HG03159 (cell line): ENCODE measurements around the gene PTOV1.

Source experiments
- ATAC-seq: cut with Tn5 transposase; IDR thresholded peaks from one replicate; pipeline ENCODE4 v1.9.1; 2021; ENCODE audit warnings: mild to moderate bottlenecking, moderate library complexity; ENCODE audit not compliant: unreplicated experiment

Gene PTOV1

DNA sequence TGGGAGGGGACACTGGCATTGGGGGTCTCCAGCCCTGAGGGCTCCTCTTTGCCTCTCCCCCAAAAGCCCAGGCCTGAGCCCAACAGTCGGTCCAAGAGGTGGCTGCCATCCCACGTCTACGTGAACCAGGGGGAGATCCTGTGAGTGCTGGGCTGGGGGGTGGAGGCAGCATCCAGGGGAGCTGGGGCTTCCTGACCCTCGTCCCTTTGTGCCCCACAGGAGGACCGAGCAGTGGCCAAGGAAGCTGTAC, 6.8 kb downstream of the PTOV1 start:
- no peak for ATAC-seq

DNA sequence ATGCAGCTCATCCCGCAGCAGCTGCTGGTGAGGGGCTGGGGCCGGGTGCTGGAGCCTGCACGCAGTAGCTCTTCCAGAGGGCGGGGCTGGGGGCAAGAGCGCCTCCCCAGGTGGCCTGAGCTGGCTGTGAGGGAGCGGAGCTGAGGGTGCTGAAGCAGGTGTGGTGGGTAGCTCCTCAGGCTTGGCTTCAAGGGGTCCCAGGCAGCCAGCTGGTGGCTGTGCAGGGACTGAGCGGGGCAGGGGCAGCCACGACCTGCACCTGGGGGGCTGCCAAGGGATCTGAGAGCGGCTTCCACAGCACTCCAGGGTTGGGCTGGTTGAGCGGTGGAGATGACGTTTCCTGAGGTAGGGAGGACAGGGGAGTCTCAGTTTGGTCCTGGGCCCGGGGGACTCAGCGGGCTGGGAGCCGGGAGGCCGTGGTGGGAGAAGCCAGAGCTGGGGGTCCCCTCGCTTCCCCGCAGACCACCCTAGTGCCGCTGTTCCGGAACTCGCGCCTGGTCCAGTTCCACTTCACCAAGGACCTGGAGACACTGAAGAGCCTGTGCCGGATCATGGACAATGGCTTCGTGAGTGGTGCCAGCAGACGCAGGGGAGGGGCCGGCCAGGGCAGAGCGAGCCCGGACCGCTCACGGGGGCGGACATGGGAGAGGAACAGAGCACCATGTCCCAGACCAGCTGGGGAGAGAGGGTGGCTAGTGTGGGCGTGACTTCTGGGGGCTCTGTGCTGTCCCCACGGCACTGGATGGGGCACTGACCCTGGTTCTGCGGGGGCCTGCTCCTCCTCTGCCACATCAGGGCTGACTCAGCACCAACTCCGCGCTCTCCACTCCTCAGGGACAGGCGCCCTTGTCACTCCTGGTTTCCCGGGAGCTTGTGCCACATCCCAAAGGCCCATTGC, 7.4 kb downstream of the PTOV1 start:
- ATAC-seq, result no peak

DNA sequence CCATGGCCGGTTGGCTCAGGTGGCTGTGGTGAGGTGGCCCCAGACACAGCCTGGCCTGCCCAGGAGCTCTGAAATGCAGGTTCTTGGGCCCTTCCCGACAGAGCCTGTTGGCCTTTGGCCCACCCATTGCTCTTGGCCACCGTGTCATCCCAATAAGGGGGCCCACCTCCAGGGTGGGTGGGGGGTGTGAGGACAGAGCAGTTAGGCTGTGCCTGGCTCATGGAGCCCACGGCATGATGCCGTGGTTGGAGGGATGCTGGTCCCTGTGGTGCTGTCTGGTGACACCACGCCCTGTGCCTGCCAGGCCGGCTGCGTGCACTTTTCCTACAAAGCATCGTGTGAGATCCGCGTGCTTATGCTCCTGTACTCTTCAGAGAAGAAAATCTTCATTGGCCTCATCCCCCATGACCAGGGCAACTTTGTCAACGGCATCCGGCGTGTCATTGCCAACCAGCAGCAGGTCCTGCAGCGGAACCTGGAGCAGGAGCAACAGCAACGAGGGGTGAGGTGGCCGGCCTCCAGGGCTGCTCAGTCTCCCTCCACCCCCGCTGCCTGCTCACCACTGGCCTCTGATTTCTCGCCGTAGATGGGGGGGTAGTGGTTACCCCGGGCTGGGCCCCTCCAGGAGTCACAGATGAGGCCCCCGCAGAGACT, 8.8 kb downstream of the PTOV1 start:
- ATAC-seq, result no peak

DNA sequence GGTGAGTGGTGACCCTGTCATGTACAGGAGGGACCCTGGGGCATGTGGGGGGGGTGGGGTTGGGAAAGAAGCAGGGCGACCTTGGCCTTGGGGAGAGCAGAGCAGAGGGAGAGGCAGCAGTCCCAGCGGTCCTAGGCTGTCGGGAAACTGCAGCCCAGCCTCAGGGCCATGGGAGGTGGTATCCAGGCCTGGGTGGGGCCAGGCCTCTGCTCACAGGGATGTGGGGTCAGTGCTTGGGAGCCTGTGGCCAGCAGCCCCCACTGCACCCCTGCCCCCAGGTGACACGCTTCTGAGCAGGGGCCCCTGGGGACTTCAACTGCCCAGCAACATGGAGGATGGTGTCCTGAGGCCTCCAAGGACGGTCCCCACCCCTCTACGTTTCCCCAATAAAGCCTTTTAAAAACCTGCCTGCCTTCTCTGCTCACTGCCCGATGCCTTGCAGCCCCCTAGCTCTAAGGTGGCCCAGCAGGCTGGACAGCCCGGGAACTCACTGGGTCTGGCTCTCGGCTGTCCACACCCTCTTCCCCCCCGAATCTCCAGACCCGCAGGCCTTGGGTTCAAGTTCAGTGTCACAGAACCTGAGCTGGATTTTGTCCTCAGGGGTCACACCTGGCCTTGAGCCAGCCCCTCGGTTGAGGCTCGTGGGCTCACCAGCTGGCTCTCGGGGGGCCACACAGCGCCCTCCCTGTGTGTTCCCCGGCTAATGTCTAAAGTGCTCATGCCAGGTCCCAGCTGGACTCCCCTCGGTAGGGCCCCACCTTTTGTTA, 9.6 kb downstream of the PTOV1 start:
- ATAC-seq, result no peak

DNA sequence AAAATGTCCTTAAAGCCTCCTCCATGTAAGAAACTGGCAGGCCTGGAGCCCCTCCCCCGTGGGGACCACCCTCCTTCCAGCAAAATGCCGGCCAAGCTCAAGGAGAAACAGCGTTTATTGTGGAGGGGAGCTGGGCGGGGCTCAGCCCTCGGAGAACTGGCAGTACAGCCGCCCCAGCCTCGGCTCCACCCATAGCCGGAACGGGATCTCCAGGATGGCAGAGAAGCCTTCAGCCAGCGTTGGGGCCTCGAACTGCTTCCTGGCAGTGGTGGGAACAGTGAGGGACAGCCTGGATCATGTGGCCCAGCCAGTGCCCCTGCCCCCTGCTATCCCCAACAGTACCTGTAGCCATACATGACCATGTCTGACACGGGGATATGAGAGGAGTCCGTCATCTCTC, 10.1 kb downstream of the PTOV1 start:
- ATAC-seq, result no peak

DNA sequence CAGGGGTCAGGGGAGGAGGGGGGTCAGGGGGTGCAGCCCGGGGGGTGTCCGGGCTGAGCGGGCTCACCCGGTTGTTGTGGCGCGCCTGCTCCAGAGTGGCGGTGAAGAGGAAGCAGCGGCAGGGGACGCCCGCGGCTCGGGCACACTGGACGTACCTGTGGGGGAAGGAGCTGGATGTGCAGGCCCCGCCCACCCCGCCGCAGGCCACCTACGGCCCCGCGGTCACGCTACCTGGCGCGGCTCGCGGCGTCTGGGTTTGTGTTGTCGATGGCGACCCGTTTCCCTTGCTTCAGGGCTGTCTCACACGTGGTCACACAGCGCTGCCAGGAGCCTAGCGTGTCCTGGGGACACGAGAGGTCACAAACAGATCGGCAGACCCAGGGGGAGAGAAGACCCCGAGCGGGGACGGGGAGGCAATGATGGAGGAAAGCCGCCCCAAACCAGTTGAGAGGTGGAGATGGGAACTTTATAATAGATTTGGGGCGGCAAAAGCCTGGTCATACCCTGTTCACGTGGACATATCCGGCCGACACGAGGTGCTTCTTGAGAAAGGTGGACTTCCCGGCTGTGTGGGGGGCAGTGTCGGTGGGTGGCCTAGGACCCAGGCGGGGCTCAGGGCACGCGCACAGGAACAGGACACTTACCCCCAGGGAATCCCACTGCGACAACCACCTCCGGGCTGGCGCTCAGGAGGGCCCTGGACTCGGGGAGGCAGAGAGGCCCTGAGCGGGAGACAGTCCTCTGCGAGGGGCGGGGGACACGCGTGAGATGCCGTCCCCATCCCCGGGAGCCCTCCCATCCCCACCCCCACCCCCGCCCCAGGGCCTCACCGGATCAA, 10.8 kb downstream of the PTOV1 start:
- ATAC-seq, result no peak

DNA sequence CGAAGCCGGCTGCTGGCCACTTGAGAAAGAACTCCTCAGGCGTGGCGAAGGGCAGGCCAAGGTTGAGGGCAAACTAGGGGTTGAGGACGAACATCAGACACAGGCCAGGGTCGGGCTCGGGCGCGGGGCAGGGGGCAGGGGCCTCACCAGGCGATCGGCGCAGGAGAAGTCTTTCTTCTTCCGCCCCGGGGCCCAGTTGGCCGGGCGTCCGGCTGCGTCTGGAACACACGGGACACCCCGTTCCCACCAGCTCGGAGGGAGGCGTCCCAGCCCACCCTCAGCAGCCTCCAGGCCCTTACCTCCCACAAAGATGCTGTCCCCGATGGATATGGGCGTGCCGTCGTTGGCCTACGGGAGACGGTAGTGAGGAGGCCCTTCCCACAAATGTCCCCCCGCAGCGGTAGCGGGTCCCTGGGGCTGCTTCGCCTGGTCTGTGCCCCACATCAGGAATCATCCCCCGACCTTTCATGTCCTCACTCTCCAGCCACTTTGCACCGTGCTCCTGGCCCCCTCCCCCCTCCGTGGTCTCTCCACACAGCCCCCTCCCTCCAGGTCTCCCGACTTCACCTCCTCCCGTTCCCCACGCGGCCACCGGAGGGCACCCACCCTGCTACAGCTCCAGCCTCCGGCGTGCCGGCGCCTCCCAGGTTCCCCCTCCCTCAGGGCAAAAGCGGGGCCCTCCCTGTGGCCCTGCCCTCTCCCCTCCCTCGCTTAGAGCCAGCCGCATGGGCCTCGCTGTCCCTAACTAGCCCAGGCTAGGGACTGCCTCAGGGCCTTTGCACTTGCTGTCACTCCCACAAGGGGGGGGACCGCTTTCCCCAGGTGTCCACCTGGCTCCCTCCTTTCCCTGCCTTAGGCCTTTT, 11.7 kb downstream of the PTOV1 start:
- ATAC-seq, result no peak

DNA sequence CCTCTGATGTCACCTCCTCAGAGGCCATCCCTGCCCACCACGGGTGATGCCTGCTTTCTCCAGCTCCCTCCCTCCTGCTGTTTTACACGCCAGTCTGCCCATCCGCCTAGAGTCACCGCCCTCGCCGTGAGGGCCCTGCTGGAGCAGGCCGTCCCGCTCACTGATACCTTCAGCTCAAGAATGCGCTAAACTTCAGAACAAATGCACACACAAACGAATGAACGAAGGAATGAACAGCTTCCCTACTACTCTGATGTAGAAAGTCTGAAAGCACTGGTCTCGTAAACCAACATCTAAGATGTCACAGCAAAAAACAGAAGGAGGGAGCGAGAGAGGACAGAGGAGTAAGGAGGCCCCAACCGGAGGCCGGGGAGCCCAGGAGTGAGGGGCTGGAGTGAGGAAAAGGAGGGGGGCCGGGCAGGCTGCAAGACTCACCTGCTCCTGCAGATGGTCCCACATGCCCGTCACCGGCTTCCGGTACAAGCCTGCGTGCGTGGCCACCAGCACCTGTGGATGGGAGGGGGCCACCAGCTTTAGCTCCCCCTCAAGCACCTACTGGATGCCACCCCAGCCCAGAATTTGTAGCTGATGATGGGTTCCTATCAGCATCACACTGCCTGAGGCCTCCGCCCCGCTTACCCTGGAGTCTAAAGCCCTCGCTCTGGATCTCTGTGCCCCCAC, 12.4 kb downstream of the PTOV1 start:
- ATAC-seq, result no peak

DNA sequence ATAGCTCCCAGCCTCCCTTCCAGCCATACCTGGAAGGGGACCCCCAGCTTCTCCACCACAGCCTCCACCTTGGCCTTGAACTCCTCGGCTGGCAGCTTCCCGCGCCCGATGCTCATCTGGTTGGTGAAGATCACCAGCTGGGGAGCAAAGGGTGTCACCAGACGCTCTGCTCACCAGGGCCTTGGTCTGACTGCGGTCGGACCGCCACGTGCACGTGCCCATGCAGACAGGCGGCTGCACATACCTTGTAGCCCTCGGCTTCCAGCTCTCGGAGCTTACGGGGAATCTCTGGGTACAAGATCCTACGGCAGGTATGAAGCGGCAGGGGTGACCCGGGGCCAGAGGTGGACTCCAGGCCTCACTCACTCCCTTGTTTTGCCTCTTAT, 13.0 kb downstream of the PTOV1 start:
- ATAC-seq, result no peak

DNA sequence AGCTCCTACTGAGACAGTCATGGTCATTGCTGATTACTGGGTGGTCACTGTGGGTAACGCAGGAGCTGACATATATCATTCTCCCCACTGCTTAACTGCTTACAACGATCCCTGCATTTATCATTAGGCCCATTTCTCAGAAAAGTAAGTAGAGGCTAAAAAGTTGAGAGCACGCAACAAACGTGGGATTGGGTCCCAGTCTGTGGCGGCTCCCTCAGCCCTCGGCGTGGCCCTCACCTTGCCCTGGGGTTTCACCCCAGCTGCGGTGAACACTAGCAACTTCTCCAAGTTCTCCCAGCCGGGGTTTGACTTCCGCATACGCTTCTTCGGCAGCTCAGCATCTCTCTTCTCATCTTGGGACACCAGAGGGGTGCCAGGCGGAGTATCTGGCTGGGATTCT, 13.9 kb downstream of the PTOV1 start:
- no peak for ATAC-seq

DNA sequence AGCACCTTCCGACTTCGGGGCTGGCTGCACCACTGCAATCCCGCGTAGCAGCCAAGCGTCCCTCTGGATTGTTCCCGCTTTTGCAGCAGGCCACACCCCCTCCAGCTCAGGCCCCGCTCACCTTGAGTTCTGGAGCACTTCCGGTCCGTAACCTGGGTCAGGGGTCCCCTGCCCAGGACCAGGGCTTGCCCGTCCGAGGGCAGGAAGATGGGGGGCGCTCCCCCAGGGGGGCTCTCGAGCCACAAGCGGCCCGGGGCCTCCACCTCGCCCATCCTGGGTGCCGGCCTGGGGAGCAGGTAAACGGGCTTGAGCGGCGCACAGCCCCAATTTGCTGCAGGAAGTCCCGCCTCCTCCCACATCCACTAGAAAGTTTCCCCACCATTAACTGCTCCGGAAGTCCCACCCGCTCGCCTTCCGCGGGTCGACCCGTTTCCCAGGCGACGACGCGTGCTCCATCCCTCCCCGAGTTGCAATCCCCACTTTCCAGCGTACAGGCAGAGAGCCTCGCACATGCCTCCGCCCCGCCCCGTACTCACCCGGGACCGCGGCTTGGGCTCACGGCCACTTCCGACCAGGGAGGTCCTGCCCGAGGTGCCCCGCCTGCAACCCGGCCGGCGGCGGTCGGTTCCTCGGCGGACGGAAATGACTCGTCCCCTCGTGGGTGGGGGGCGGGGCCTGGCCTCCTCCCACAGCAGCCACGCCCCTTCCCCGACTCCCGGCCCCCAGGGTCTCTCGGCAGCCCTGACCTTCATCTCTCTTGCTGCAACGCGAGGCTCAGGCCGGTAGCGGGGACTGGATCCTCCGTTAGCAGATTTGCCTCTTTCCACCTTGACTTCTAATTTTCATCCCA, 16.2 kb downstream of the PTOV1 start, which contains the start of gene PNKP:
Gene PNKP, minus strand, starts transcription at position 644 of the 850 bp plus-strand sequence. Its CDS starts 372 bp downstream, at position 272.
- ATAC-seq, result peak; percentile 42

DNA sequence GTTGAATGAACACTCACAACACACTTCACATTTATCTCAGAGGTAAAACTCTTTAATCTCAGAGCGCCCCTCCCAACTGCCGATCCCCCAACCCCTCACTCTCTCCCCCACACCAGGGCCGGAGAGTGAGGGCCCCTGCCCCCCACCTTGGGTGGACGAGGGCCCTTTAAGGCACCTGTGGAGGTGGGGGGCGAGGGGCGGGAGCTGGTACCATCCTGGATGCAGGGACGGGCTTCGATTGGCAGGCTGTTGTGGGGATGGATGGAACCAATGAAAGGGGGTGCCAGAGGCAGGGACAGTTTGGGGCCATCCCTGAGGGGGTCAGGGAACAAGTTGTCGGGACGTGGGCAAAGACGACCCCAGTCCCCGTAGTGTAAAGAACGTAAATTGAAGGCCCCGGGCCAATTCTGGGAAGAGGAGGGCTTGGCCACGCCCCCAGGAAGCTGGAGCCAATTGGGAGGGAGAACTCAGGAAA, 18.1 kb downstream of the PTOV1 start:
- no peak for ATAC-seq

DNA sequence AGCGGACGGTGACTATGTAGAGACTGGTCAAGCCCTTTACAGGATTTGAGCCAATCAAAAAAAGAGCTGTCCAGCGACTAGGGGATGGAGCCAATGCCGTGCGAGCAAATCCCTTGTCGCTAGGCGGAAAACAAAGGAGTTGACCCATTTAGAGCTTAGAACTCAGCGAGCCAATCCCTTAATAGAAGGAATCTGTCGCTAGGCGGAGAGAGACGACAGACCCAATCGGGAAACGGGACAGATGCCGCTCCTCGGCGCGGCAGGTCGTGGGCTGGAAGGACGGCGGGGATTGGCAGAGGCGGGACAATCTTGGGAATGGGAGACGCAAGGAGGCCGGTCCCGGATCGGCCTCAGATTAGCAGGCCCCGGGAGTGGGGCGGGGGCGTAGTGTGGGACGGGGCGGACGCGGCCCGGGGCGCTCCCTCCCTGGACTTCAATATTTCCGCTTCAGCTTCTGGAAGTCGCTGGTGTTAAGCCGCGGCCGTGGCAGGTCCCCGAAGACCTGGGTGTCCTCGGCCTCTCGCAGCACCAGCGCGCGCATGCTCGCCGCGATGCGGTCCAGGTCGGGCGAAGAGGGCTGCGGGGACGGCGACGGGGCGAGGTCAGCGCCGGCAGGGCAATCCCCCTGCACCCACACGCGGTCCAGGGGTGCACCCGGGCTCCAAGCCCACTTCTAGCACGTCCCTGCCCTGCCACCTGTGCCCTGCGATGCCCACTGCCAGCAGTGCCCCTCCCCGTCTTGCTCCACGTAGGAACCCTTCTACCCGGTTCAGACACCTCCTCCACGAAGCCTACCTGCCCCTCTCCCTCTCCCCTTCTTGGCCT, 18.7 kb downstream of the PTOV1 start:
- ATAC-seq, result peak; percentile 66

DNA sequence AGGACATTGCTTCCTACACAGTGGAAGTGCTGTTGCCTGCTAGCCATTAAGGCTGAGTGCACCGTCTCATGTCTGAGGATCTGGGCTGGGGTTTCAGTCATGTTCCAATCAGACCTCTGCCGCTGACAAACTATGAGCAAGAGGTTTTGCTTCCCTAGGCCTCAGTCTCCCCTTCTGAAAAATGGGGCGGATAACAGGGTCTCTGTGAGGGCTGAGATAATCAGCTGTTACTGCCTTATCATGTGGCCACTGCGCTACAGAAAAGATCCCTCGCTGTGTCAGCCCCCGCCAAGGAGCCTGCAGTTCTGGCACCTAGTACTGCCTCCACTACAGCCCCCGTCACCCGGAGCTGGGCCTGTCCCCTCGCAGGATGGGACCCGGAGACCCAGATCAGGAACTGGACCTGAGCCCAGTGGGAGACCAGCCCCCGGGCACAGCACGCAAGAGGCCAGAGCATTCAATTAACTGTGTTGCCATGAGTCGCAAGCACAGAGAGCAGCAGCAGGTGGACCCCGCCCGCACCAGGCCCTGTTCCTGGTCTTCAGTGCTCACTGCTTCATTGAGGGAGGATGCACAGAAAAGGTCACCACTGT, 19.4 kb downstream of the PTOV1 start:
- no peak for ATAC-seq

DNA sequence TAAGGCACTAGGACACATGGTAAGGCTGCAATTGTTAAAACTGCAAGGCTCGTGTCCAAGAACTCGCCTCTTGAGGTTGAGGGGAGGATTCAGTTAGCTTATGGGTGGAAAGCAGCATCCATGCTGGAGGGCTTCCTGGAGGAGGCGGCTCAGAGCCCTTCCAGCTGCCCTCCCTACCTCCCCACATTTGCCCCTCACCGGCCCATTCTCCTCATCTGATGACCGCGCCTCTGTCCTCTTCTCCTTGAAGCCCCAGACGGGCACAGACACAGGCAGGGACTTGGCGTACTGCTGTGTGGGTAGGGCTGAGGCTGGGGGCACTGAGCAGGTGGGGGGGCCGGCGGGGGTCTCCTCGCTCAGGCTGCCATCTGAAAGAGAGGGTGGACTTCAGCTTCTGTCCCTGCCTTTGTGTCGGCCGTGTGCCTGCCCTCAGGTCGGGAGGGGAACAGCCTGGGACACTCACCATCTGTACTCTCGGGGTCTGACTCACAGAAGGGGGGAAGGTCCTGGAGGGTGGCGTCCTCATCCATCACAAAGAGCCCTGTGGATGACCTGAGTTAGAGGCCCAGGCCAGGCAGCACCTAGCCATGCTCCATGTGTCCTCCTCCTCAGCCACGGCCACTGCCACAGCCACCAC, 20.5 kb downstream of the PTOV1 start:
- no peak for ATAC-seq

DNA sequence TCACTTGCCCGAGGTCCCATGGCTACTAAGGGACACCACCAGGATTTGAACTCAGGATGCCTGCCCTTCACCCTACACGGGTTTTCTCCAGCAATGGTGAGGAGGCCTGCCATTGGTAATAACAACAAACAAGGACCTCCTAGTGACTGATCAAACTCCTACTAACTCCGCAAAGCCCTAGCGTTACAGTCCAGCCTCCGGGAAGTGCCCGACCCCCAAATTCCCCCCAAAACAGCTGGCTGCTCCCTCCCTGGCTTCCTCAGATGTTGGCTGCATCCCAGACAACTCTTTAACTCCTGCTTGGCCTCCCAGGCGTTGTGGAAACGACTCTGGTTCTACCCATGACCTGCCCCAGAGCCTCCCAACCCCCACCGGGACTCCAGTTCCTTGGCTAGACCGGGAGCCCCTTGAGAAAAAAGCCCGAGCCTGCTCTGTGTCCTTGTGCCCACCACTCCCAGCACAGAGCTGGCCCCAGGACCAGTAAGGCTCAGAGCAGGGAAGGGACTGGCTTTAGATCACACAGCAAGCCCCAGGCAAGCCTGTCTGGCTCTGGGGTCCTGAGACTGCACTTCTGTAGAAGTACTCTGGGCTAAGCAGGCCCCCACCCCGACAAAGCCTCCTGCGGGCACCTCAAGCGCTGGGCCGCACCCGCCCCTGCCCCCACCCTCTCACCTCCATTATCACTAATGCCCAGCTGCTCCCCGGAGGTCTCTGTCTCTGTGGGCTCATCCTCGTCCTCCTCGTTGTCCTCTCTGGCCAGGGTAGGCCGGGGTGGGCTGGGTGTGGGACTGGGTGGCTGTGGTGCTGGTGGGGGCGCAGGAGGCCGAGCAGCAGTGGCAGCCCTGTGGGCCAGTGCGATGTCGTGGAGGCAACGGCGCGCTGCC, 21.5 kb downstream of the PTOV1 start:
- ATAC-seq, result no peak
